Astrocyte (in vitro differentiated cells and primary cell): ENCODE results near the gene ACP5. TPM values are rescaled to one million over a fixed set of nuclear protein-coding genes. Genes with fewer than 3 reads are reported as not detected.

ENCODE experiments used
- DNase-seq: peaks from one replicate; pipeline ENCODE4 v3.0.0-alpha.2; 2010; ENCODE audit warnings: low read depth
- FAIRE-seq: peaks from 2 replicates; lab custom pipeline; 2011; peaks lifted over from hg19 to GRCh38; lab: Jason Lieb, UNC
- H2AFZ ChIP-seq: 2 replicates; pipeline ENCODE4 v1.6.0; 2012; ENCODE audit warnings: low read depth, low read length, inconsistent platforms
- H3K27ac ChIP-seq: 2 replicates; pipeline ENCODE4 v1.5.1; 2011; ENCODE audit warnings: low read depth, low read length, inconsistent platforms
- H3K27me3 ChIP-seq: 2 replicates; pipeline ENCODE4 v1.6.0; 2011; ENCODE audit warnings: low read length, inconsistent platforms; ENCODE audit not compliant: insufficient read depth
- H3K36me3 ChIP-seq: 2 replicates; pipeline ENCODE4 v1.5.1; 2011; ENCODE audit warnings: low read length, inconsistent platforms; ENCODE audit not compliant: insufficient read depth
- H3K4me1 ChIP-seq: 2 replicates; pipeline ENCODE4 v1.5.1; 2011; ENCODE audit warnings: low read length, inconsistent platforms; ENCODE audit not compliant: insufficient read depth
- H3K4me2 ChIP-seq: 2 replicates; pipeline ENCODE4 v1.6.0; 2012; ENCODE audit warnings: low read length, inconsistent platforms
- H3K4me3 ChIP-seq: 2 replicates; pipeline ENCODE4 v1.5.1; 2011; ENCODE audit warnings: low read depth, mild to moderate bottlenecking, low read length, inconsistent platforms; ENCODE audit not compliant: insufficient read depth
- H3K79me2 ChIP-seq: 2 replicates; pipeline ENCODE4 v1.6.0; 2012; ENCODE audit warnings: mild to moderate bottlenecking, low read length, inconsistent platforms; ENCODE audit not compliant: insufficient read depth
- H3K9ac ChIP-seq: 2 replicates; pipeline ENCODE4 v1.6.0; 2012; ENCODE audit warnings: mild to moderate bottlenecking, low read length, inconsistent platforms
- H3K9me3 ChIP-seq: 2 replicates; pipeline ENCODE4 v1.5.1; 2012; ENCODE audit warnings: low read depth, mild to moderate bottlenecking, low read length, inconsistent platforms; ENCODE audit not compliant: insufficient read depth
- H4K20me1 ChIP-seq: 2 replicates; pipeline ENCODE4 v1.6.0; 2012; ENCODE audit warnings: low read length, inconsistent platforms; ENCODE audit not compliant: insufficient read depth
- H3K27ac Mint-ChIP-seq: one replicate; pipeline ENCODE4 v1.8.0; 2021; ENCODE audit warnings: mild to moderate bottlenecking, mixed read lengths; ENCODE audit not compliant: unreplicated experiment
- H3K27me3 Mint-ChIP-seq: one replicate; pipeline ENCODE4 v1.8.0; 2021; ENCODE audit warnings: low read depth, mixed read lengths; ENCODE audit not compliant: unreplicated experiment
- H3K36me3 Mint-ChIP-seq: one replicate; pipeline ENCODE4 v1.8.0; 2021; ENCODE audit warnings: low read depth, mixed read lengths; ENCODE audit not compliant: unreplicated experiment
- H3K4me1 Mint-ChIP-seq: one replicate; pipeline ENCODE4 v1.8.0; 2021; ENCODE audit warnings: low read depth, mixed read lengths; ENCODE audit not compliant: unreplicated experiment
- H3K4me3 Mint-ChIP-seq: one replicate; pipeline ENCODE4 v1.8.0; 2021; ENCODE audit warnings: mild to moderate bottlenecking, moderate library complexity, mixed read lengths; ENCODE audit not compliant: unreplicated experiment
- H3K9me3 Mint-ChIP-seq: one replicate; pipeline ENCODE4 v1.8.0; 2021; ENCODE audit warnings: mild to moderate bottlenecking, mixed read lengths; ENCODE audit not compliant: unreplicated experiment
- CTCF ChIP-seq: IDR thresholded peaks from 2 replicates; pipeline ENCODE4 v1.5.1; 2011; ENCODE audit warnings: low read depth, mild to moderate bottlenecking, inconsistent platforms, low read length, moderate library complexity; ENCODE audit not compliant: insufficient read depth
- EZH2 ChIP-seq: IDR thresholded peaks from 2 replicates; pipeline ENCODE4 v1.6.1; 2012; ENCODE audit warnings: mild to moderate bottlenecking, low read length, inconsistent platforms; ENCODE audit not compliant: insufficient read depth
- total RNA-seq: library from RNA; stranded (reverse); gene quantifications from 2 replicates; pipeline ENCODE4 v1.2.1, GENCODE V29; 2021

The ACP5 gene
- total RNA-seq, 1 donor from 2014 or later, result not detected

GRCh38 chr19:11558881-11559828 lies 18.3 kb downstream of the ACP5 start, which contains the start of gene ELOF1:
TSS of gene ELOF1 (minus strand) at chr19:11559230. CDS start at chr19:11554347, 4,883 bp downstream.
- H3K4me1 Mint-ChIP-seq, result peaks cover 14% of the 10 kb centered on the region
- Histone ChIP-seq H3K9me3 (no peaks in the 10 kb centered on the region), H2AFZ (peak within 1 kb of the TSS; percentile 81), H3K4me1 (peaks cover 7% of the 10 kb centered on the region), H3K36me3 (peaks cover 2% of the 10 kb centered on the region), H3K27me3 (no peaks in the 10 kb centered on the region), H3K27ac (peak within 1 kb of the TSS; percentile 41), H3K4me3 (peak within 1 kb of the TSS; percentile 91), H3K79me2 (peaks cover 40% of the 10 kb centered on the region), H3K9ac (peak within 1 kb of the TSS; percentile 90), H3K4me2 (peak within 1 kb of the TSS; percentile 99), H4K20me1 (peaks cover 38% of the 10 kb centered on the region)
- TF ChIP-seq EZH2, result no peak
- TF ChIP-seq CTCF, result no peak
- H3K36me3 Mint-ChIP-seq, result peaks cover under 1% of the 10 kb centered on the region
- peak; percentile 13 for FAIRE-seq
- DNase-seq, result peak; percentile 94
- no peaks in the 10 kb centered on the region for H3K9me3 Mint-ChIP-seq
- peak within 1 kb of the TSS; percentile 97 for H3K4me3 Mint-ChIP-seq
- peak within 1 kb of the TSS; percentile 91 for H3K27ac Mint-ChIP-seq
- no peaks in the 10 kb centered on the region for H3K27me3 Mint-ChIP-seq

DNA sequence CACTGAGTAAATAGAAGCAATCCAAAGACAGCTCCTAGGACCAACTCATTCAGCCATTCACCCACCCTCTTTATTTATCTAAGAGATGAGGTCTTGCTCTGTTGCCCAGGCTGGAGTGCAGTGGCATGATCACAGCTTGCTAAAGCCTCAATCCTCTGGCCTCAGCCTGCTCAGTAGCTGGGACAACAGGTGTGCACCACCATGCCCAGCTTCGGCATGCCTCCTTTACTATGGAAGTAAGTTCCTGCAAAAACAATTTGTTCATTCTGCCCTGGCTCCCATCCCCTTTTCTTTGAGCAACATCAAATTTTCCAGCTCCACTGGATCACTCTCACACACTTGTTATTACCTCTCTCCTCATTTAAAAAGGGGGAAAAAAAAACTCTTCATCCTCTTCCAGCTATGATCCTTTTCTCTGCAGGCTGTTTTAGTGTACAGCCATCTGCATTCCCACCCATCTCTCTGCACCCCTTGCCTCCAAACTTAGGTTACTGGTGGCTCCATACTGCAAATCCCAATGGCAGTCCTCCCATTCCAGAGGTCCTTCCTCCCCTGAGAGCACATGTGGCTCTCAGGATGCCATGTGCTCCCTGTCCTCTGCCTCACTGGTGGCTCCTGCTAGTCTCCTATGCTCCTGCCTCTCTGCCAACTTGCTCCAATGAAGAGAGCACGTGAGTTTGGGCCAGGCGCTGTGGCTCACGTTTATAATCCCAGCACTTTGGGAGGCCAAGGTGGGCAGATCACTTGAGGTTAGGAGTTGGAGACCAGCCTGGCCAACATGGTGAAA lies 20.6 kb downstream of the ACP5 start:
- no peak for FAIRE-seq
- Histone ChIP-seq H3K79me2 (peaks cover 40% of the 10 kb centered on the region), H3K27me3 (no peaks in the 10 kb centered on the region)

More for the DNA sequence above, 20.6 kb downstream of the ACP5 start:
- H3K4me3 ChIP-seq, result no peak overlapping the region
- H3K4me1 ChIP-seq, result peaks cover 7% of the 10 kb centered on the region
- DNase-seq, result no peak
- Mint-ChIP-seq H3K9me3 (no peaks in the 10 kb centered on the region), H3K36me3 (peaks cover 5% of the 10 kb centered on the region), H3K27ac (no peak overlapping the region), H3K4me3 (peak overlapping the region; percentile 36), H3K4me1 (peaks cover 14% of the 10 kb centered on the region), H3K27me3 (no peaks in the 10 kb centered on the region)
- no peak overlapping the region for H3K9ac ChIP-seq
- H2AFZ ChIP-seq, result no peak overlapping the region
- peaks cover 2% of the 10 kb centered on the region for H3K36me3 ChIP-seq
- TF ChIP-seq CTCF, result no peak
- TF ChIP-seq EZH2, result no peak
- H4K20me1 ChIP-seq, result peaks cover 56% of the 10 kb centered on the region
- H3K4me2 ChIP-seq, result no peak overlapping the region
- H3K27ac ChIP-seq, result no peak overlapping the region
- no peaks in the 10 kb centered on the region for H3K9me3 ChIP-seq
